ENCODE results near the gene ZNF407. TPM values are rescaled to one million over a fixed set of nuclear protein-coding genes. Genes with fewer than 3 reads are reported as not detected.

The ZNF407 gene
- total RNA-seq, 1 donor from 2014 or later: 9.0 TPM

DNA sequence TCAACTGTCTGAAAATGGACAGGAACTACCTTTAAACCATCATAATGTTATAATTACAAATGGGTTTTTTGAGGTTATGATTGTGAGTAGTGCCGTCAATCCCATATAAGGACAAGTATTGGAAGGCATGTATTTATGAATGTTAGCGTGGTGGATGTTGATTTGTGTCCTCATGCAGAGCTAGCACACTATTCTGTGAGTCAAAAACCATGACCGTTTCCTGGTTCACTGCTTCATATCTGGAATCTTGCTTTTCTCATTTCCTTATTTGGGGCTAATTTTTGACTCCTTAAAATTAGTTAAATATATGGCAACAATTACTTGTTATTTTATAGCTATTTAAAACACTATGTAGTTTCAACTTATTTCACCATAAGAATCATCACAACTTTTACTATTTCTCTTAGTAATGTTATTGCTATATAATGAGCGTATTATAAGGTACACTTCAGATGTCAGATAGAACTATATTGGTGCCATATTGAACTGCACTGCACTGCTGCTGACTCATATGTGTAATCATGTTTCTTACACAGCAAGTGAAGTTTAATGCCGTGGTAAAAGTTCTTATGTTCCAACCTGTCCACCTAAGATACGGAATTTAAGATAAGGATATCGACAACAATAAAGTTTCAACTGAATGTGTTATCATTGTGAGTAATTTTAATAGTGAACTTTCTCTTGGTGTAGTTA lies 418.5 kb downstream of the ZNF407 start:
- H2AFZ ChIP-seq (replicated peaks): no peak overlapping the region
- H3K9me3 Mint-ChIP-seq: no peaks in the 10 kb centered on the region
- H3K4me2 ChIP-seq: no peak overlapping the region
- no peak overlapping the region for H3K27ac ChIP-seq
- H3K9ac ChIP-seq: no peak overlapping the region
- no peak overlapping the region for H3K4me3 ChIP-seq
- H3K9me3 ChIP-seq (ENCODE audit: low read depth): no peaks in the 10 kb centered on the region
- no peaks in the 10 kb centered on the region for H3K79me2 ChIP-seq (ENCODE audit: low read depth)
- H3K36me3 Mint-ChIP-seq: no peaks in the 10 kb centered on the region
- TF ChIP-seq EZH2phosphoT487 (IDR thresholded peaks at IDR 0.05) (no peak), EZH2 (IDR thresholded peaks at IDR 0.05) (no peak)
- TF ChIP-seq, protein P1, sequence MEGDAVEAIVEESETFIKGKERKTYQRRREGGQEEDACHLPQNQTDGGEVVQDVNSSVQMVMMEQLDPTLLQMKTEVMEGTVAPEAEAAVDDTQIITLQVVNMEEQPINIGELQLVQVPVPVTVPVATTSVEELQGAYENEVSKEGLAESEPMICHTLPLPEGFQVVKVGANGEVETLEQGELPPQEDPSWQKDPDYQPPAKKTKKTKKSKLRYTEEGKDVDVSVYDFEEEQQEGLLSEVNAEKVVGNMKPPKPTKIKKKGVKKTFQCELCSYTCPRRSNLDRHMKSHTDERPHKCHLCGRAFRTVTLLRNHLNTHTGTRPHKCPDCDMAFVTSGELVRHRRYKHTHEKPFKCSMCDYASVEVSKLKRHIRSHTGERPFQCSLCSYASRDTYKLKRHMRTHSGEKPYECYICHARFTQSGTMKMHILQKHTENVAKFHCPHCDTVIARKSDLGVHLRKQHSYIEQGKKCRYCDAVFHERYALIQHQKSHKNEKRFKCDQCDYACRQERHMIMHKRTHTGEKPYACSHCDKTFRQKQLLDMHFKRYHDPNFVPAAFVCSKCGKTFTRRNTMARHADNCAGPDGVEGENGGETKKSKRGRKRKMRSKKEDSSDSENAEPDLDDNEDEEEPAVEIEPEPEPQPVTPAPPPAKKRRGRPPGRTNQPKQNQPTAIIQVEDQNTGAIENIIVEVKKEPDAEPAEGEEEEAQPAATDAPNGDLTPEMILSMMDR (IDR thresholded peaks at IDR 0.05): no peak
- no peak for DNase-seq (ENCODE audit: low spot score)
- H3K4me1 ChIP-seq: peaks cover 12% of the 10 kb centered on the region
- H3K36me3 ChIP-seq: no peaks in the 10 kb centered on the region
- no peak overlapping the region for H3K4me3 Mint-ChIP-seq
- no peak overlapping the region for H3K27ac Mint-ChIP-seq
- H3F3A ChIP-seq (ENCODE audit: low read depth): no peaks in the 10 kb centered on the region
- H3K27me3 ChIP-seq: no peaks in the 10 kb centered on the region
- H3K4me1 Mint-ChIP-seq: peaks cover 8% of the 10 kb centered on the region
- H3K27me3 Mint-ChIP-seq (ENCODE audit: insufficient read depth, low read depth): no peaks in the 10 kb centered on the region
- H4K20me1 ChIP-seq (ENCODE audit: low read depth): no peaks in the 10 kb centered on the region

DNA sequence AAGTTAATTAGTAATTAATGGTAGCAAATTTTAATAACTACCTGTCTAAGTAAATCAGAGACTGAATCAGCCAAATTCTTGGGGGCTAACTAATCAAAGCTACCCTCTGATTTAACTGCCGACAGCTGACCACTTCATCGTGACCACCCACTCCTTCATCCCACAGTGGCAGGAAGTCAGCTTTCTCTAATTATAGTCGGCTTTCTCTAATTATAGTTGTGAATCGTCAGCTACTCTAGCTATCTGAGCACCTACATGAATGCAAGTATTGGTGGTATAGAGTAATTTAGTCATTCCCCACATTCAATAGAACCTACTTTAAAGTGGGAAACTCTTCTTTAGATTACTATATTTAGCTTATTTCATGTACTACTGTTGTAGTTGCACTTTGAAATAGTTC lies 425.8 kb downstream of the ZNF407 start:
- Mint-ChIP-seq H3K27ac (no peak overlapping the region), H3K36me3 (no peaks in the 10 kb centered on the region), H3K4me1 (no peaks in the 10 kb centered on the region), H3K27me3 (ENCODE audit: insufficient read depth, low read depth) (peaks cover 3% of the 10 kb centered on the region), H3K4me3 (no peak overlapping the region), H3K9me3 (no peaks in the 10 kb centered on the region)
- Histone ChIP-seq H2AFZ (replicated peaks) (no peak overlapping the region), H3K27ac (no peak overlapping the region), H3K27me3 (no peaks in the 10 kb centered on the region), H3K9me3 (ENCODE audit: low read depth) (no peaks in the 10 kb centered on the region), H3K36me3 (no peaks in the 10 kb centered on the region), H3K4me2 (no peak overlapping the region), H4K20me1 (ENCODE audit: low read depth) (no peaks in the 10 kb centered on the region), H3K9ac (no peak overlapping the region), H3K4me3 (no peak overlapping the region), H3F3A (ENCODE audit: low read depth) (no peaks in the 10 kb centered on the region), H3K79me2 (ENCODE audit: low read depth) (no peaks in the 10 kb centered on the region), H3K4me1 (no peaks in the 10 kb centered on the region)
- TF ChIP-seq EZH2 (IDR thresholded peaks at IDR 0.05) (no peak), EZH2phosphoT487 (IDR thresholded peaks at IDR 0.05) (no peak)
- TF ChIP-seq, protein P1 (IDR thresholded peaks at IDR 0.05): no peak
- DNase-seq (ENCODE audit: low spot score): no peak

DNA sequence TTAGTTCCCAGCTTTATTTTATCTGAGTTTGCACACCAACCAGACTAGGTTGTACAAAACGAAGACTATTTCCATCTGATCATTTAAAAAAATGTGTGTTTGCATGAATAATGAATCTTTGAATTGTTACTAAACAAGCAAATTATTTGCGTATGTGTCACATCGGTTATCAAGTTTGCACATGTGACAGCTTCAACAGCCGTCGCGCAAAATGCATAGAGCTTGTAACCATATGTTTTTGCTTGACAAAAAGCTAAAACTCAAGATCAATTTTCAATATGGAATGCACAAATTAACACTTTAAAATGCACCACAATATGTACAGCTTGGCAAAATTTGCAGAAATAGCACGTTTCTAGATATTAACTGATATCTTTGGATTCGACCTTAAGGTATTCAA lies 427.2 kb downstream of the ZNF407 start:
- no peak overlapping the region for H2AFZ ChIP-seq (replicated peaks)
- no peak overlapping the region for H3K4me2 ChIP-seq
- peaks cover 3% of the 10 kb centered on the region for H3K27me3 Mint-ChIP-seq (ENCODE audit: insufficient read depth, low read depth)
- H3K27ac Mint-ChIP-seq: no peak overlapping the region
- H3K4me3 Mint-ChIP-seq: no peak overlapping the region
- no peaks in the 10 kb centered on the region for H3K36me3 Mint-ChIP-seq
- H3K79me2 ChIP-seq (ENCODE audit: low read depth): no peaks in the 10 kb centered on the region
- no peaks in the 10 kb centered on the region for H3K27me3 ChIP-seq
- H3K9ac ChIP-seq: no peak overlapping the region
- H4K20me1 ChIP-seq (ENCODE audit: low read depth): no peaks in the 10 kb centered on the region
- H3K9me3 Mint-ChIP-seq: no peaks in the 10 kb centered on the region
- H3K4me3 ChIP-seq: no peak overlapping the region
- no peaks in the 10 kb centered on the region for H3F3A ChIP-seq (ENCODE audit: low read depth)
- no peaks in the 10 kb centered on the region for H3K9me3 ChIP-seq (ENCODE audit: low read depth)
- no peaks in the 10 kb centered on the region for H3K4me1 Mint-ChIP-seq
- H3K27ac ChIP-seq: no peak overlapping the region
- no peak for TF ChIP-seq EZH2phosphoT487 (IDR thresholded peaks at IDR 0.05)
- TF ChIP-seq, protein P1 (IDR thresholded peaks at IDR 0.05): no peak
- TF ChIP-seq EZH2 (IDR thresholded peaks at IDR 0.05): no peak
- H3K36me3 ChIP-seq: no peaks in the 10 kb centered on the region
- no peak for DNase-seq (ENCODE audit: low spot score)
- no peaks in the 10 kb centered on the region for H3K4me1 ChIP-seq

Data from neural progenitor cell (in vitro differentiated cells).